Stimulated activated CD4-positive, alpha-beta T cell treated with anti-CD3 and anti-CD28 coated beads, Interleukin-1b, Interleukin-23, amount 100 ng/mL, for 4 hours (primary cell): ENCODE measurements around the gene IL19.

ENCODE experiments used
- DNase-seq, 2 donors: peaks; one replicate each; pipeline ENCODE4 v3.0.0-alpha.2; 2020; ENCODE audit warnings: low read depth in 2 of 2

IL19 gene

GRCh38 chr1:206856674-206857464 lies 86.3 kb downstream of the IL19 start:
- no peak for DNase-seq

- no peak for DNase-seq
Measured at GRCh38 chr1:206859082-206859521, 88.5 kb downstream of the IL19 start.

GRCh38 chr1:206860165-206860564 lies 89.6 kb downstream of the IL19 start:
- DNase-seq = no peak

- no peak for DNase-seq
Measured at GRCh38 chr1:206863266-206863665, 92.7 kb downstream of the IL19 start.

- DNase-seq = peak; percentile 84 to 87
Measured at GRCh38 chr1:206864939-206865671, 94.5 kb downstream of the IL19 start, which contains the start of gene IL20. TSS of gene IL20 (plus strand) at chr1:206865623. CDS start at chr1:206865853, 230 bp downstream.

GRCh38 chr1:206866062-206866461 lies 95.5 kb downstream of the IL19 start:
- DNase-seq = no peak

- DNase-seq = no peak
Measured at GRCh38 chr1:206867239-206867638, 96.7 kb downstream of the IL19 start.

- DNase-seq = no peak
Measured at GRCh38 chr1:206867716-206868115, 97.1 kb downstream of the IL19 start.

- no peak for DNase-seq
Measured at GRCh38 chr1:206868264-206868663, 97.7 kb downstream of the IL19 start.

- DNase-seq = no peak
Measured at GRCh38 chr1:206872139-206872538, 101.6 kb downstream of the IL19 start.

- no peak for DNase-seq
Measured at GRCh38 chr1:206873603-206874188, 103.1 kb downstream of the IL19 start.

- no peak for DNase-seq
Measured at GRCh38 chr1:206875752-206876377, 105.3 kb downstream of the IL19 start.

GRCh38 chr1:206878456-206878855 lies 107.9 kb downstream of the IL19 start:
- DNase-seq = no peak

GRCh38 chr1:206880314-206880713 lies 109.7 kb downstream of the IL19 start:
- no peak for DNase-seq

- no peak for DNase-seq
Measured at GRCh38 chr1:206882555-206882954, 112.0 kb downstream of the IL19 start.

GRCh38 chr1:206883160-206883559 lies 112.6 kb downstream of the IL19 start:
- DNase-seq = no peak

- DNase-seq = no peak
Measured at GRCh38 chr1:206883876-206884275, 113.3 kb downstream of the IL19 start.

- DNase-seq = no peak
Measured at GRCh38 chr1:206885341-206886060, 114.9 kb downstream of the IL19 start.

GRCh38 chr1:206886831-206887230 lies 116.3 kb downstream of the IL19 start:
- DNase-seq = no peak

GRCh38 chr1:206887701-206888100 lies 117.1 kb downstream of the IL19 start:
- DNase-seq = no peak
